ENCODE data around the gene SLAMF9. TPM values are rescaled to one million over a fixed set of nuclear protein-coding genes. Genes with fewer than 3 reads are reported as not detected.

The SLAMF9 gene
- total RNA-seq, 2 experiments from 2014 or later = not detected

GRCh38 chr1:159973350-159973940 is 19.4 kb upstream of the SLAMF9 start:
- Mint-ChIP-seq H3K27me3 (ENCODE audit: low read depth) (peaks cover 24% of the 10 kb centered on the region), H3K4me1 (ENCODE audit: low read depth) (no peaks in the 10 kb centered on the region), H3K27ac (no peak overlapping the region), H3K9me3 (ENCODE audit: insufficient read depth) (no peaks in the 10 kb centered on the region), H3K36me3 (ENCODE audit: low read depth) (no peaks in the 10 kb centered on the region), H3K4me3 (no peak overlapping the region)
- DNase-seq = no peak
- CTCF ChIA-PET = interaction anchor here (3.0 kb wide), 1 partner anchor 33 kb away, joined by 15 read pairs; no protein-coding TSS in a partner anchor
- POLR2A ChIA-PET = no interaction called here
- no peak for ATAC-seq

- DNase-seq (no peak), ATAC-seq (no peak)
- no peaks in the 10 kb centered on the region for H3K36me3 Mint-ChIP-seq (ENCODE audit: low read depth)
- no peak overlapping the region for H3K27ac Mint-ChIP-seq
- no peaks in the 10 kb centered on the region for H3K9me3 Mint-ChIP-seq (ENCODE audit: insufficient read depth)
- H3K4me3 Mint-ChIP-seq = no peak overlapping the region
- H3K27me3 Mint-ChIP-seq (ENCODE audit: low read depth) = peaks cover 22% of the 10 kb centered on the region
- H3K4me1 Mint-ChIP-seq (ENCODE audit: low read depth) = no peaks in the 10 kb centered on the region
- ChIA-PET POLR2A (interaction anchor here (0.6 kb wide), 1 partner anchor 1799 kb away, joined by 3 read pairs; no protein-coding TSS in a partner anchor), CTCF (interaction anchor here (3.0 kb wide), 1 partner anchor 34 kb away, joined by 15 read pairs; no protein-coding TSS in a partner anchor)
Observed at GRCh38 chr1:159972443-159973205, 18.6 kb upstream of the SLAMF9 start.

GRCh38 chr1:159970932-159971342 is 16.9 kb upstream of the SLAMF9 start:
- no peak overlapping the region for H3K27ac Mint-ChIP-seq
- H3K27me3 Mint-ChIP-seq (ENCODE audit: low read depth) = peaks cover 20% of the 10 kb centered on the region
- ATAC-seq (no peak), DNase-seq (no peak)
- ChIA-PET POLR2A (no interaction called here), CTCF (interaction anchor here (0.8 to 3.2 kb wide), 2 partner anchors 24 to 36 kb away, joined by 3 to 12 read pairs; no protein-coding TSS in a partner anchor)
- H3K36me3 Mint-ChIP-seq (ENCODE audit: low read depth) = no peaks in the 10 kb centered on the region
- no peaks in the 10 kb centered on the region for H3K9me3 Mint-ChIP-seq (ENCODE audit: insufficient read depth)
- H3K4me1 Mint-ChIP-seq (ENCODE audit: low read depth) = no peaks in the 10 kb centered on the region
- no peak overlapping the region for H3K4me3 Mint-ChIP-seq

- Mint-ChIP-seq H3K36me3 (ENCODE audit: low read depth) (no peaks in the 10 kb centered on the region), H3K27ac (no peak overlapping the region), H3K9me3 (ENCODE audit: insufficient read depth) (no peaks in the 10 kb centered on the region), H3K4me1 (ENCODE audit: low read depth) (no peaks in the 10 kb centered on the region), H3K27me3 (ENCODE audit: low read depth) (peaks cover 31% of the 10 kb centered on the region), H3K4me3 (no peak overlapping the region)
- DNase-seq (no peak), ATAC-seq (no peak)
- POLR2A ChIA-PET = no interaction called here
- CTCF ChIA-PET = interaction anchor here (3.2 kb wide), 1 partner anchor 39 kb away, joined by 12 read pairs; no protein-coding TSS in a partner anchor
Observed at GRCh38 chr1:159968901-159969300, 14.9 kb upstream of the SLAMF9 start.

GRCh38 chr1:159965263-159965662 is 11.2 kb upstream of the SLAMF9 start:
- ChIA-PET CTCF (interaction anchor here (0.8 to 2.4 kb wide), 3 partner anchors 40 to 42 kb away, joined by 3 to 6 read pairs (median 4); no protein-coding TSS in a partner anchor), POLR2A (no interaction called here)
- Mint-ChIP-seq H3K9me3 (ENCODE audit: insufficient read depth) (no peaks in the 10 kb centered on the region), H3K27ac (no peak overlapping the region), H3K4me3 (no peak overlapping the region), H3K36me3 (ENCODE audit: low read depth) (no peaks in the 10 kb centered on the region), H3K27me3 (ENCODE audit: low read depth) (peaks cover 31% of the 10 kb centered on the region), H3K4me1 (ENCODE audit: low read depth) (no peaks in the 10 kb centered on the region)
- DNase-seq (no peak), ATAC-seq (no peak)

GRCh38 chr1:159964144-159964543 is 10.1 kb upstream of the SLAMF9 start:
- no peak overlapping the region for H3K4me3 Mint-ChIP-seq
- H3K4me1 Mint-ChIP-seq (ENCODE audit: low read depth) = no peaks in the 10 kb centered on the region
- peaks cover 36% of the 10 kb centered on the region for H3K27me3 Mint-ChIP-seq (ENCODE audit: low read depth)
- no peak overlapping the region for H3K27ac Mint-ChIP-seq
- no peak for DNase-seq
- no peak for ATAC-seq
- no peaks in the 10 kb centered on the region for H3K9me3 Mint-ChIP-seq (ENCODE audit: insufficient read depth)
- POLR2A ChIA-PET = no interaction called here
- no peaks in the 10 kb centered on the region for H3K36me3 Mint-ChIP-seq (ENCODE audit: low read depth)
- CTCF ChIA-PET = interaction anchor here (2.4 kb wide), 1 partner anchor 44 kb away, joined by 6 read pairs; no protein-coding TSS in a partner anchor

GRCh38 chr1:159962176-159962575 is 8.1 kb upstream of the SLAMF9 start:
- no peaks in the 10 kb centered on the region for H3K36me3 Mint-ChIP-seq (ENCODE audit: low read depth)
- no peaks in the 10 kb centered on the region for H3K4me1 Mint-ChIP-seq (ENCODE audit: low read depth)
- H3K27ac Mint-ChIP-seq = no peak overlapping the region
- H3K27me3 Mint-ChIP-seq (ENCODE audit: low read depth) = peaks cover 24% of the 10 kb centered on the region
- no peak for DNase-seq
- no peaks in the 10 kb centered on the region for H3K9me3 Mint-ChIP-seq (ENCODE audit: insufficient read depth)
- no peak for ATAC-seq
- POLR2A ChIA-PET = no interaction called here
- no peak overlapping the region for H3K4me3 Mint-ChIP-seq
- CTCF ChIA-PET = no interaction called here

GRCh38 chr1:159961636-159962035 is 7.6 kb upstream of the SLAMF9 start:
- Mint-ChIP-seq H3K27ac (no peak overlapping the region), H3K9me3 (ENCODE audit: insufficient read depth) (no peaks in the 10 kb centered on the region), H3K27me3 (ENCODE audit: low read depth) (peaks cover 22% of the 10 kb centered on the region), H3K36me3 (ENCODE audit: low read depth) (no peaks in the 10 kb centered on the region), H3K4me3 (no peak overlapping the region), H3K4me1 (ENCODE audit: low read depth) (no peaks in the 10 kb centered on the region)
- DNase-seq = no peak
- CTCF ChIA-PET = no interaction called here
- POLR2A ChIA-PET = interaction anchor here (0.6 kb wide), 1 partner anchor 35 kb away, joined by 3 read pairs; no protein-coding TSS in a partner anchor
- ATAC-seq = no peak

GRCh38 chr1:159960721-159961381 is 6.8 kb upstream of the SLAMF9 start:
- no peaks in the 10 kb centered on the region for H3K36me3 Mint-ChIP-seq (ENCODE audit: low read depth)
- H3K27me3 Mint-ChIP-seq (ENCODE audit: low read depth) = peaks cover 24% of the 10 kb centered on the region
- H3K4me1 Mint-ChIP-seq (ENCODE audit: low read depth) = no peaks in the 10 kb centered on the region
- H3K9me3 Mint-ChIP-seq (ENCODE audit: insufficient read depth) = no peaks in the 10 kb centered on the region
- no peak for DNase-seq
- no peak overlapping the region for H3K4me3 Mint-ChIP-seq
- CTCF ChIA-PET = no interaction called here
- no peak overlapping the region for H3K27ac Mint-ChIP-seq
- ATAC-seq = no peak
- POLR2A ChIA-PET = interaction anchor here (0.6 kb wide), 1 partner anchor 34 kb away, joined by 3 read pairs; no protein-coding TSS in a partner anchor

- ATAC-seq (no peak), DNase-seq (no peak)
- ChIA-PET POLR2A (no interaction called here), CTCF (interaction anchor here (2.6 kb wide), 1 partner anchor 47 kb away, joined by 17 read pairs; no protein-coding TSS in a partner anchor)
- no peak overlapping the region for H3K4me3 Mint-ChIP-seq
- H3K4me1 Mint-ChIP-seq (ENCODE audit: low read depth) = no peaks in the 10 kb centered on the region
- H3K27ac Mint-ChIP-seq = no peak overlapping the region
- no peaks in the 10 kb centered on the region for H3K36me3 Mint-ChIP-seq (ENCODE audit: low read depth)
- peaks cover 22% of the 10 kb centered on the region for H3K27me3 Mint-ChIP-seq (ENCODE audit: low read depth)
- no peaks in the 10 kb centered on the region for H3K9me3 Mint-ChIP-seq (ENCODE audit: insufficient read depth)
Observed at GRCh38 chr1:159959451-159959850, 5.4 kb upstream of the SLAMF9 start.

GRCh38 chr1:159958719-159959380 is 4.8 kb upstream of the SLAMF9 start:
- ATAC-seq (no peak), DNase-seq (no peak)
- ChIA-PET POLR2A (no interaction called here), CTCF (interaction anchor here (0.8 to 2.6 kb wide), 3 partner anchors 48 to 333 kb away, joined by 3 to 17 read pairs (median 4); no protein-coding TSS in a partner anchor)
- Mint-ChIP-seq H3K36me3 (ENCODE audit: low read depth) (no peaks in the 10 kb centered on the region), H3K27ac (no peak overlapping the region), H3K9me3 (ENCODE audit: insufficient read depth) (no peaks in the 10 kb centered on the region), H3K27me3 (ENCODE audit: low read depth) (peaks cover 26% of the 10 kb centered on the region), H3K4me3 (no peak overlapping the region), H3K4me1 (ENCODE audit: low read depth) (no peaks in the 10 kb centered on the region)
